GM18502 (cell line): ENCODE data around the gene CLIP1.
"Not testable (repeated sequence)": the region's sequence is repeated elsewhere in the genome, so short reads cannot be mapped to it uniquely, and the experiment has no call there.

Experiments used
- ATAC-seq: cut with Tn5 transposase; IDR thresholded peaks from one replicate; pipeline ENCODE4 v1.9.1; 2021; ENCODE audit warnings: mild to moderate bottlenecking; ENCODE audit not compliant: unreplicated experiment, poor library complexity

Gene CLIP1

GRCh38 chr12:122421821-122422729 lies at the start of gene CLIP1:
TSS of gene CLIP1 (minus strand) at chr12:122422669. CDS start at chr12:122380452, 42,217 bp downstream.
- peak; percentile 58 for ATAC-seq

GRCh38 chr12:122471324-122472226 lies 49.1 kb upstream of the CLIP1 start:
- ATAC-seq: no peak

- ATAC-seq: not testable (repeated sequence)
Observed at GRCh38 chr12:122470576-122470975, 48.1 kb upstream of the CLIP1 start.

- ATAC-seq: not testable (repeated sequence)
Observed at GRCh38 chr12:122469856-122470255, 47.4 kb upstream of the CLIP1 start.

- ATAC-seq: no peak
Observed at GRCh38 chr12:122467983-122468382, 45.5 kb upstream of the CLIP1 start.

GRCh38 chr12:122464317-122465042 lies 42.0 kb upstream of the CLIP1 start:
- ATAC-seq: not testable (repeated sequence)

- no peak for ATAC-seq
Observed at GRCh38 chr12:122460641-122461040, 38.2 kb upstream of the CLIP1 start.

GRCh38 chr12:122460061-122460460 lies 37.6 kb upstream of the CLIP1 start:
- ATAC-seq: no peak

- no peak for ATAC-seq
Observed at GRCh38 chr12:122459211-122459610, 36.7 kb upstream of the CLIP1 start.

GRCh38 chr12:122458105-122459035 lies 35.9 kb upstream of the CLIP1 start:
- no peak for ATAC-seq

GRCh38 chr12:122457627-122458026 lies 35.2 kb upstream of the CLIP1 start:
- ATAC-seq: no peak

- no peak for ATAC-seq
Observed at GRCh38 chr12:122454739-122455138, 32.3 kb upstream of the CLIP1 start.

- no peak for ATAC-seq
Observed at GRCh38 chr12:122454250-122454721, 31.8 kb upstream of the CLIP1 start.

GRCh38 chr12:122452701-122453285 lies 30.3 kb upstream of the CLIP1 start:
- ATAC-seq: no peak

GRCh38 chr12:122449317-122449716 lies 26.8 kb upstream of the CLIP1 start:
- ATAC-seq: no peak

GRCh38 chr12:122447825-122448224 lies 25.4 kb upstream of the CLIP1 start:
- ATAC-seq: not testable (repeated sequence)

GRCh38 chr12:122446390-122446789 lies 23.9 kb upstream of the CLIP1 start:
- not testable (repeated sequence) for ATAC-seq

- ATAC-seq: not testable (repeated sequence)
Observed at GRCh38 chr12:122444071-122444470, 21.6 kb upstream of the CLIP1 start.

- not testable (repeated sequence) for ATAC-seq
Observed at GRCh38 chr12:122438822-122439221, 16.4 kb upstream of the CLIP1 start.
